K562 (cell line): ENCODE measurements around the gene MYMX. TPM values are rescaled to one million over a fixed set of nuclear protein-coding genes. Genes with fewer than 3 reads are reported as not detected.

ENCODE experiments used
- FOXK2 ChIP-seq, 2 experiments: fragments of 450-650 bp; IDR thresholded peaks in 1 of 2; conservative IDR thresholded peaks in 1 of 2; 2 replicates each; pipeline ENCODE4 v1.6.1; 2016; ENCODE audit warnings: low read depth in 2 of 2, mild to moderate bottlenecking in 1 of 2
- GTF3C2 ChIP-seq: IDR thresholded peaks from 3 replicates; pipeline ENCODE4 v1.6.1; 2011; ENCODE audit warnings: borderline replicate concordance, mild to moderate bottlenecking, moderate library complexity; ENCODE audit not compliant: insufficient read length; ENCODE audit errors: extremely low read depth
- SNRNP70 ChIP-seq: fragments of 200-400 bp; formaldehyde crosslinking; optimal IDR thresholded peaks from 2 replicates; pipeline ENCODE3; 2017; ENCODE audit warnings: low read depth, low read length
- ZNF644 ChIP-seq: fragments of 200-800 bp; sonication (Bioruptor generic); IDR thresholded peaks from 2 replicates; pipeline ENCODE4 v1.6.1; 2016; ENCODE audit warnings: low read depth, missing genetic modification characterization, missing compliant biosample characterization
- ZNF766 ChIP-seq: fragments of 200-800 bp; sonication (Bioruptor generic); conservative IDR thresholded peaks from 2 replicates; pipeline ENCODE4 v1.6.1; 2016; ENCODE audit warnings: missing genetic modification characterization, missing compliant biosample characterization
- polyA plus RNA-seq, 8 experiments: library from polyadenylated mRNA; depleted of rRNA in 4 of 8; stranded (reverse) in 5 of 8; unstranded in 3 of 8; fragments of >200 nt; fragmentation: Nextera tagmentation in 2 of 8; fragmentation: Illumina TruSeq in 1 of 8; extraction: Ambion mirVana in 2 of 8; extraction: Trizol in 1 of 8; gene quantifications; 2 replicates each; pipeline versions ENCODE4 v1.2.1 to v1.2.3, GENCODE V29; 2011 to 2014; ENCODE audit warnings: inconsistent platforms in 1 of 8, missing spikeins in 1 of 8
- total RNA-seq, 7 experiments: library from RNA; depleted of rRNA in 6 of 7; stranded (reverse); fragments of >200 nt in 6 of 7; fragmentation: Illumina TruSeq in 2 of 7; extraction: Trizol in 2 of 7; gene quantifications; 2 replicates each; pipeline versions ENCODE4 v1.2.1 to v1.2.3, GENCODE V29; 2011 to 2021; ENCODE audit warnings: low replicate concordance in 1 of 7
- TF ChIP-seq, protein P1 (sequence below), 3 experiments: fragments of 200-800 bp in 1 of 3; fragments of 250-450 bp in 1 of 3; fragments of 450-650 bp in 1 of 3; sonication (Bioruptor Pico) in 1 of 3; sonication (Bioruptor generic) in 1 of 3; formaldehyde crosslinking in 1 of 3; IDR thresholded peaks; 2 replicates each; pipeline versions ENCODE4 v1.6.1 to v1.8.0; 2016 to 2022; ENCODE audit warnings: mild to moderate bottlenecking in 2 of 3, missing genetic modification characterization in 2 of 3, missing compliant biosample characterization in 1 of 3, moderate library complexity in 1 of 3
- TF ChIP-seq, protein P2 (sequence below): fragments of 200-600 bp; sonication (generic); IDR thresholded peaks from one replicate; pipeline ENCODE4 v1.6.1; 2012; ENCODE audit warnings: mild to moderate bottlenecking, low read depth, low read length, inconsistent platforms

Gene MYMX
- total and polyA plus RNA-seq, 9 of the 15 experiments (the other 6 are each of a cell fraction or from before 2014, with no cell fraction given), result 0.12 TPM; not detected in 8

GRCh38 chr6:44245912-44246662, 29.4 kb downstream of the MYMX start (continued):
- TF ChIP-seq FOXK2 (conservative IDR thresholded peaks at IDR 0.05 in 1 of 2, IDR thresholded peaks at IDR 0.05 in 1 of 2; ENCODE audit: low read depth in 2 of 2) (no peak), ZNF766 (CRISPR knock-in tag) (no peak), SNRNP70 (no peak), GTF3C2 (no peak), ZNF644 (tag) (no peak)
- TF ChIP-seq, protein P1, sequence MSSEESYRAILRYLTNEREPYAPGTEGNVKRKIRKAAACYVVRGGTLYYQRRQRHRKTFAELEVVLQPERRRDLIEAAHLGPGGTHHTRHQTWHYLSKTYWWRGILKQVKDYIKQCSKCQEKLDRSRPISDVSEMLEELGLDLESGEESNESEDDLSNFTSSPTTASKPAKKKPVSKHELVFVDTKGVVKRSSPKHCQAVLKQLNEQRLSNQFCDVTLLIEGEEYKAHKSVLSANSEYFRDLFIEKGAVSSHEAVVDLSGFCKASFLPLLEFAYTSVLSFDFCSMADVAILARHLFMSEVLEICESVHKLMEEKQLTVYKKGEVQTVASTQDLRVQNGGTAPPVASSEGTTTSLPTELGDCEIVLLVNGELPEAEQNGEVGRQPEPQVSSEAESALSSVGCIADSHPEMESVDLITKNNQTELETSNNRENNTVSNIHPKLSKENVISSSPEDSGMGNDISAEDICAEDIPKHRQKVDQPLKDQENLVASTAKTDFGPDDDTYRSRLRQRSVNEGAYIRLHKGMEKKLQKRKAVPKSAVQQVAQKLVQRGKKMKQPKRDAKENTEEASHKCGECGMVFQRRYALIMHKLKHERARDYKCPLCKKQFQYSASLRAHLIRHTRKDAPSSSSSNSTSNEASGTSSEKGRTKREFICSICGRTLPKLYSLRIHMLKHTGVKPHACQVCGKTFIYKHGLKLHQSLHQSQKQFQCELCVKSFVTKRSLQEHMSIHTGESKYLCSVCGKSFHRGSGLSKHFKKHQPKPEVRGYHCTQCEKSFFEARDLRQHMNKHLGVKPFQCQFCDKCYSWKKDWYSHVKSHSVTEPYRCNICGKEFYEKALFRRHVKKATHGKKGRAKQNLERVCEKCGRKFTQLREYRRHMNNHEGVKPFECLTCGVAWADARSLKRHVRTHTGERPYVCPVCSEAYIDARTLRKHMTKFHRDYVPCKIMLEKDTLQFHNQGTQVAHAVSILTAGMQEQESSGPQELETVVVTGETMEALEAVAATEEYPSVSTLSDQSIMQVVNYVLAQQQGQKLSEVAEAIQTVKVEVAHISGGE (CRISPR knock-in tag; IDR thresholded peaks at IDR 0.05), result no peak
- TF ChIP-seq, protein P2, sequence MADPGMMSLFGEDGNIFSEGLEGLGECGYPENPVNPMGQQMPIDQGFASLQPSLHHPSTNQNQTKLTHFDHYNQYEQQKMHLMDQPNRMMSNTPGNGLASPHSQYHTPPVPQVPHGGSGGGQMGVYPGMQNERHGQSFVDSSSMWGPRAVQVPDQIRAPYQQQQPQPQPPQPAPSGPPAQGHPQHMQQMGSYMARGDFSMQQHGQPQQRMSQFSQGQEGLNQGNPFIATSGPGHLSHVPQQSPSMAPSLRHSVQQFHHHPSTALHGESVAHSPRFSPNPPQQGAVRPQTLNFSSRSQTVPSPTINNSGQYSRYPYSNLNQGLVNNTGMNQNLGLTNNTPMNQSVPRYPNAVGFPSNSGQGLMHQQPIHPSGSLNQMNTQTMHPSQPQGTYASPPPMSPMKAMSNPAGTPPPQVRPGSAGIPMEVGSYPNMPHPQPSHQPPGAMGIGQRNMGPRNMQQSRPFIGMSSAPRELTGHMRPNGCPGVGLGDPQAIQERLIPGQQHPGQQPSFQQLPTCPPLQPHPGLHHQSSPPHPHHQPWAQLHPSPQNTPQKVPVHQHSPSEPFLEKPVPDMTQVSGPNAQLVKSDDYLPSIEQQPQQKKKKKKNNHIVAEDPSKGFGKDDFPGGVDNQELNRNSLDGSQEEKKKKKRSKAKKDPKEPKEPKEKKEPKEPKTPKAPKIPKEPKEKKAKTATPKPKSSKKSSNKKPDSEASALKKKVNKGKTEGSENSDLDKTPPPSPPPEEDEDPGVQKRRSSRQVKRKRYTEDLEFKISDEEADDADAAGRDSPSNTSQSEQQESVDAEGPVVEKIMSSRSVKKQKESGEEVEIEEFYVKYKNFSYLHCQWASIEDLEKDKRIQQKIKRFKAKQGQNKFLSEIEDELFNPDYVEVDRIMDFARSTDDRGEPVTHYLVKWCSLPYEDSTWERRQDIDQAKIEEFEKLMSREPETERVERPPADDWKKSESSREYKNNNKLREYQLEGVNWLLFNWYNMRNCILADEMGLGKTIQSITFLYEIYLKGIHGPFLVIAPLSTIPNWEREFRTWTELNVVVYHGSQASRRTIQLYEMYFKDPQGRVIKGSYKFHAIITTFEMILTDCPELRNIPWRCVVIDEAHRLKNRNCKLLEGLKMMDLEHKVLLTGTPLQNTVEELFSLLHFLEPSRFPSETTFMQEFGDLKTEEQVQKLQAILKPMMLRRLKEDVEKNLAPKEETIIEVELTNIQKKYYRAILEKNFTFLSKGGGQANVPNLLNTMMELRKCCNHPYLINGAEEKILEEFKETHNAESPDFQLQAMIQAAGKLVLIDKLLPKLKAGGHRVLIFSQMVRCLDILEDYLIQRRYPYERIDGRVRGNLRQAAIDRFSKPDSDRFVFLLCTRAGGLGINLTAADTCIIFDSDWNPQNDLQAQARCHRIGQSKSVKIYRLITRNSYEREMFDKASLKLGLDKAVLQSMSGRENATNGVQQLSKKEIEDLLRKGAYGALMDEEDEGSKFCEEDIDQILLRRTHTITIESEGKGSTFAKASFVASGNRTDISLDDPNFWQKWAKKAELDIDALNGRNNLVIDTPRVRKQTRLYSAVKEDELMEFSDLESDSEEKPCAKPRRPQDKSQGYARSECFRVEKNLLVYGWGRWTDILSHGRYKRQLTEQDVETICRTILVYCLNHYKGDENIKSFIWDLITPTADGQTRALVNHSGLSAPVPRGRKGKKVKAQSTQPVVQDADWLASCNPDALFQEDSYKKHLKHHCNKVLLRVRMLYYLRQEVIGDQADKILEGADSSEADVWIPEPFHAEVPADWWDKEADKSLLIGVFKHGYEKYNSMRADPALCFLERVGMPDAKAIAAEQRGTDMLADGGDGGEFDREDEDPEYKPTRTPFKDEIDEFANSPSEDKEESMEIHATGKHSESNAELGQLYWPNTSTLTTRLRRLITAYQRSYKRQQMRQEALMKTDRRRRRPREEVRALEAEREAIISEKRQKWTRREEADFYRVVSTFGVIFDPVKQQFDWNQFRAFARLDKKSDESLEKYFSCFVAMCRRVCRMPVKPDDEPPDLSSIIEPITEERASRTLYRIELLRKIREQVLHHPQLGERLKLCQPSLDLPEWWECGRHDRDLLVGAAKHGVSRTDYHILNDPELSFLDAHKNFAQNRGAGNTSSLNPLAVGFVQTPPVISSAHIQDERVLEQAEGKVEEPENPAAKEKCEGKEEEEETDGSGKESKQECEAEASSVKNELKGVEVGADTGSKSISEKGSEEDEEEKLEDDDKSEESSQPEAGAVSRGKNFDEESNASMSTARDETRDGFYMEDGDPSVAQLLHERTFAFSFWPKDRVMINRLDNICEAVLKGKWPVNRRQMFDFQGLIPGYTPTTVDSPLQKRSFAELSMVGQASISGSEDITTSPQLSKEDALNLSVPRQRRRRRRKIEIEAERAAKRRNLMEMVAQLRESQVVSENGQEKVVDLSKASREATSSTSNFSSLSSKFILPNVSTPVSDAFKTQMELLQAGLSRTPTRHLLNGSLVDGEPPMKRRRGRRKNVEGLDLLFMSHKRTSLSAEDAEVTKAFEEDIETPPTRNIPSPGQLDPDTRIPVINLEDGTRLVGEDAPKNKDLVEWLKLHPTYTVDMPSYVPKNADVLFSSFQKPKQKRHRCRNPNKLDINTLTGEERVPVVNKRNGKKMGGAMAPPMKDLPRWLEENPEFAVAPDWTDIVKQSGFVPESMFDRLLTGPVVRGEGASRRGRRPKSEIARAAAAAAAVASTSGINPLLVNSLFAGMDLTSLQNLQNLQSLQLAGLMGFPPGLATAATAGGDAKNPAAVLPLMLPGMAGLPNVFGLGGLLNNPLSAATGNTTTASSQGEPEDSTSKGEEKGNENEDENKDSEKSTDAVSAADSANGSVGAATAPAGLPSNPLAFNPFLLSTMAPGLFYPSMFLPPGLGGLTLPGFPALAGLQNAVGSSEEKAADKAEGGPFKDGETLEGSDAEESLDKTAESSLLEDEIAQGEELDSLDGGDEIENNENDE, result no peak
